ENCODE measurements around the gene ADGRA3. TPM values are rescaled to one million over a fixed set of nuclear protein-coding genes. Genes with fewer than 3 reads are reported as not detected.

Gene ADGRA3
- total RNA-seq, 1 experiment from 2014 or later = 40.5 TPM

DNA sequence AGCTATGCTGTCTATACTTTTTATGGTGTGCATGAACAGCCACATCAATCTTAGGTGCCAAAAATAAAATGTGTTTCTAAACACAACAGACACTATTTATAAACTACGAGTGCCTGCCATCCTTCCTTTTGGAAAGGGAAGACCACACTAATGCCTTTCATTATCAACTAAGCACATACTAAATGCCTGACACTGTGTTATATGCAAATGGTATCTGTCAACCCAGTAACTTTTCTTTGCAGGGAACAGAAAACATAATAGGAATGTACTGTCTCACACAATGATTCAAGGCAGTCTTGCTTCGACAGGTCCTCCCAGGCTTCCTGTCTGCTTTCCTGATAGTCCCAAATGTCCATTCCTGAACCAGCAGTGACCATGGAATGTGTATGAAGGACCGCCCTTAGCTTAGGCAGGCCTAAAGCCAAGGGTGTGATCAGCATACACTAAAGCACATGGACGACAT lies 43.8 kb downstream of the ADGRA3 start:
- peaks cover 26% of the 10 kb centered on the region for H3K36me3 Mint-ChIP-seq
- H3K9me3 Mint-ChIP-seq = no peaks in the 10 kb centered on the region
- no peak for DNase-seq (ENCODE audit: low spot score)
- POLR2A ChIA-PET = interaction anchor here (0.6 kb wide), 1 partner anchor 55 kb away, joined by 4 read pairs; no protein-coding TSS in a partner anchor
- no peak for TF ChIP-seq NFATC4 (CRISPR knock-in tag; IDR thresholded peaks at IDR 0.05)
- TF ChIP-seq NR3C1 (CRISPR knock-in tag; conservative IDR thresholded peaks at IDR 0.05; ENCODE audit: low read depth) = no peak
- no peak for TF ChIP-seq KAT7 (CRISPR knock-in tag; IDR thresholded peaks at IDR 0.05; ENCODE audit: borderline replicate concordance)
- TF ChIP-seq, protein P1, sequence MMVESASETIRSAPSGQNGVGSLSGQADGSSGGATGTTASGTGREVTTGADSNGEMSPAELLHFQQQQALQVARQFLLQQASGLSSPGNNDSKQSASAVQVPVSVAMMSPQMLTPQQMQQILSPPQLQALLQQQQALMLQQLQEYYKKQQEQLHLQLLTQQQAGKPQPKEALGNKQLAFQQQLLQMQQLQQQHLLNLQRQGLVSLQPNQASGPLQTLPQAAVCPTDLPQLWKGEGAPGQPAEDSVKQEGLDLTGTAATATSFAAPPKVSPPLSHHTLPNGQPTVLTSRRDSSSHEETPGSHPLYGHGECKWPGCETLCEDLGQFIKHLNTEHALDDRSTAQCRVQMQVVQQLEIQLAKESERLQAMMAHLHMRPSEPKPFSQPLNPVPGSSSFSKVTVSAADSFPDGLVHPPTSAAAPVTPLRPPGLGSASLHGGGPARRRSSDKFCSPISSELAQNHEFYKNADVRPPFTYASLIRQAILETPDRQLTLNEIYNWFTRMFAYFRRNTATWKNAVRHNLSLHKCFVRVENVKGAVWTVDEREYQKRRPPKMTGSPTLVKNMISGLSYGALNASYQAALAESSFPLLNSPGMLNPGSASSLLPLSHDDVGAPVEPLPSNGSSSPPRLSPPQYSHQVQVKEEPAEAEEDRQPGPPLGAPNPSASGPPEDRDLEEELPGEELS (CRISPR knock-in tag; IDR thresholded peaks at IDR 0.05) = no peak
- TF ChIP-seq, protein P2, sequence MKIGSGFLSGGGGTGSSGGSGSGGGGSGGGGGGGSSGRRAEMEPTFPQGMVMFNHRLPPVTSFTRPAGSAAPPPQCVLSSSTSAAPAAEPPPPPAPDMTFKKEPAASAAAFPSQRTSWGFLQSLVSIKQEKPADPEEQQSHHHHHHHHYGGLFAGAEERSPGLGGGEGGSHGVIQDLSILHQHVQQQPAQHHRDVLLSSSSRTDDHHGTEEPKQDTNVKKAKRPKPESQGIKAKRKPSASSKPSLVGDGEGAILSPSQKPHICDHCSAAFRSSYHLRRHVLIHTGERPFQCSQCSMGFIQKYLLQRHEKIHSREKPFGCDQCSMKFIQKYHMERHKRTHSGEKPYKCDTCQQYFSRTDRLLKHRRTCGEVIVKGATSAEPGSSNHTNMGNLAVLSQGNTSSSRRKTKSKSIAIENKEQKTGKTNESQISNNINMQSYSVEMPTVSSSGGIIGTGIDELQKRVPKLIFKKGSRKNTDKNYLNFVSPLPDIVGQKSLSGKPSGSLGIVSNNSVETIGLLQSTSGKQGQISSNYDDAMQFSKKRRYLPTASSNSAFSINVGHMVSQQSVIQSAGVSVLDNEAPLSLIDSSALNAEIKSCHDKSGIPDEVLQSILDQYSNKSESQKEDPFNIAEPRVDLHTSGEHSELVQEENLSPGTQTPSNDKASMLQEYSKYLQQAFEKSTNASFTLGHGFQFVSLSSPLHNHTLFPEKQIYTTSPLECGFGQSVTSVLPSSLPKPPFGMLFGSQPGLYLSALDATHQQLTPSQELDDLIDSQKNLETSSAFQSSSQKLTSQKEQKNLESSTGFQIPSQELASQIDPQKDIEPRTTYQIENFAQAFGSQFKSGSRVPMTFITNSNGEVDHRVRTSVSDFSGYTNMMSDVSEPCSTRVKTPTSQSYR (CRISPR knock-in tag; IDR thresholded peaks at IDR 0.05) = no peak
- TF ChIP-seq, protein P3, sequence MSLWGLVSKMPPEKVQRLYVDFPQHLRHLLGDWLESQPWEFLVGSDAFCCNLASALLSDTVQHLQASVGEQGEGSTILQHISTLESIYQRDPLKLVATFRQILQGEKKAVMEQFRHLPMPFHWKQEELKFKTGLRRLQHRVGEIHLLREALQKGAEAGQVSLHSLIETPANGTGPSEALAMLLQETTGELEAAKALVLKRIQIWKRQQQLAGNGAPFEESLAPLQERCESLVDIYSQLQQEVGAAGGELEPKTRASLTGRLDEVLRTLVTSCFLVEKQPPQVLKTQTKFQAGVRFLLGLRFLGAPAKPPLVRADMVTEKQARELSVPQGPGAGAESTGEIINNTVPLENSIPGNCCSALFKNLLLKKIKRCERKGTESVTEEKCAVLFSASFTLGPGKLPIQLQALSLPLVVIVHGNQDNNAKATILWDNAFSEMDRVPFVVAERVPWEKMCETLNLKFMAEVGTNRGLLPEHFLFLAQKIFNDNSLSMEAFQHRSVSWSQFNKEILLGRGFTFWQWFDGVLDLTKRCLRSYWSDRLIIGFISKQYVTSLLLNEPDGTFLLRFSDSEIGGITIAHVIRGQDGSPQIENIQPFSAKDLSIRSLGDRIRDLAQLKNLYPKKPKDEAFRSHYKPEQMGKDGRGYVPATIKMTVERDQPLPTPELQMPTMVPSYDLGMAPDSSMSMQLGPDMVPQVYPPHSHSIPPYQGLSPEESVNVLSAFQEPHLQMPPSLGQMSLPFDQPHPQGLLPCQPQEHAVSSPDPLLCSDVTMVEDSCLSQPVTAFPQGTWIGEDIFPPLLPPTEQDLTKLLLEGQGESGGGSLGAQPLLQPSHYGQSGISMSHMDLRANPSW (CRISPR knock-in tag; conservative IDR thresholded peaks at IDR 0.05; ENCODE audit: low read depth) = no peak
- no peak for TF ChIP-seq FOXP1 (CRISPR knock-in tag; IDR thresholded peaks at IDR 0.05; ENCODE audit: borderline replicate concordance)
- TF ChIP-seq, protein P4, sequence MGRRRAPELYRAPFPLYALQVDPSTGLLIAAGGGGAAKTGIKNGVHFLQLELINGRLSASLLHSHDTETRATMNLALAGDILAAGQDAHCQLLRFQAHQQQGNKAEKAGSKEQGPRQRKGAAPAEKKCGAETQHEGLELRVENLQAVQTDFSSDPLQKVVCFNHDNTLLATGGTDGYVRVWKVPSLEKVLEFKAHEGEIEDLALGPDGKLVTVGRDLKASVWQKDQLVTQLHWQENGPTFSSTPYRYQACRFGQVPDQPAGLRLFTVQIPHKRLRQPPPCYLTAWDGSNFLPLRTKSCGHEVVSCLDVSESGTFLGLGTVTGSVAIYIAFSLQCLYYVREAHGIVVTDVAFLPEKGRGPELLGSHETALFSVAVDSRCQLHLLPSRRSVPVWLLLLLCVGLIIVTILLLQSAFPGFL (CRISPR knock-in tag; IDR thresholded peaks at IDR 0.05; ENCODE audit: borderline replicate concordance) = no peak
- TF ChIP-seq OVOL2 (CRISPR knock-in tag; IDR thresholded peaks at IDR 0.05; ENCODE audit: borderline replicate concordance) = no peak
- no peaks in the 10 kb centered on the region for H3K27me3 Mint-ChIP-seq (ENCODE audit: low read depth)
- ATAC-seq = no peak
- H3K27ac Mint-ChIP-seq = no peak overlapping the region
- peaks cover 19% of the 10 kb centered on the region for H3K4me1 Mint-ChIP-seq
- CTCF ChIA-PET = no interaction called here
- H3K4me3 Mint-ChIP-seq = no peak overlapping the region

DNA sequence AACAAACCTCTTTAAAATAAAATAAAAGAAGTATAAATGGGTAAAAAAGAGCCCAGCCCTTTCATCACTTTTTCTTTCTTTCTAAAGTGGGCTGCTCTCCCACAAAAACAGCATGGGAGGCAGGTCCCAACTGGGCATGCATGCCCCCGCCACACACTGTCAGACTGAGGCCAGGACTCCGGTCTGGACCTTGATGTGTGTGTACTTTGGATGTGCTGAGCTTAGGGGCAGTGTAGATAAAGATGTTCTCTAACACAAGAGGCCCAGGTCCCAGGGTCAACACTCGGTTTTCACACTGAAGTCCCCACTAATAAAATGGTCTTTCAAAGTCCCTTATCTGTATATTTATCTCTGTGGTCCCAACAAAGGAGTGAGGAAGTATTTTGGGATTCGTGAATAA lies 44.4 kb downstream of the ADGRA3 start:
- H3K36me3 Mint-ChIP-seq = peaks cover 30% of the 10 kb centered on the region
- H3K4me1 Mint-ChIP-seq = peaks cover 19% of the 10 kb centered on the region
- DNase-seq (ENCODE audit: low spot score) (no peak), ATAC-seq (no peak)
- H3K9me3 Mint-ChIP-seq = no peaks in the 10 kb centered on the region
- CTCF ChIA-PET = no interaction called here
- no peak overlapping the region for H3K4me3 Mint-ChIP-seq
- H3K27me3 Mint-ChIP-seq (ENCODE audit: low read depth) = no peaks in the 10 kb centered on the region
- no peak overlapping the region for H3K27ac Mint-ChIP-seq
- POLR2A ChIA-PET = no interaction called here
- TF ChIP-seq, protein P5, sequence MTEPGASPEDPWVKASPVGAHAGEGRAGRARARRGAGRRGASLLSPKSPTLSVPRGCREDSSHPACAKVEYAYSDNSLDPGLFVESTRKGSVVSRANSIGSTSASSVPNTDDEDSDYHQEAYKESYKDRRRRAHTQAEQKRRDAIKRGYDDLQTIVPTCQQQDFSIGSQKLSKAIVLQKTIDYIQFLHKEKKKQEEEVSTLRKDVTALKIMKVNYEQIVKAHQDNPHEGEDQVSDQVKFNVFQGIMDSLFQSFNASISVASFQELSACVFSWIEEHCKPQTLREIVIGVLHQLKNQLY (CRISPR knock-in tag; IDR thresholded peaks at IDR 0.05) = no peak
- TF ChIP-seq SMAD3 (CRISPR knock-in tag; IDR thresholded peaks at IDR 0.05; ENCODE audit: borderline replicate concordance) (no peak), ZNF138 (CRISPR knock-in tag; conservative IDR thresholded peaks at IDR 0.05) (no peak), OVOL2 (CRISPR knock-in tag; IDR thresholded peaks at IDR 0.05; ENCODE audit: borderline replicate concordance) (no peak), ATF1 (CRISPR knock-in tag; IDR thresholded peaks at IDR 0.05) (no peak), MYBL2 (CRISPR knock-in tag; IDR thresholded peaks at IDR 0.05) (no peak), CBFB (CRISPR knock-in tag; IDR thresholded peaks at IDR 0.05; ENCODE audit: low read depth) (no peak), NFYB (CRISPR knock-in tag; conservative IDR thresholded peaks at IDR 0.05; ENCODE audit: low read depth) (no peak), GTF2I (CRISPR knock-in tag; conservative IDR thresholded peaks at IDR 0.05) (no peak), TEAD4 (CRISPR knock-in tag; IDR thresholded peaks at IDR 0.05) (no peak), NR1H2 (CRISPR knock-in tag; IDR thresholded peaks at IDR 0.05) (no peak), FOXP1 (CRISPR knock-in tag; IDR thresholded peaks at IDR 0.05; ENCODE audit: borderline replicate concordance) (no peak)
- TF ChIP-seq, protein P6, sequence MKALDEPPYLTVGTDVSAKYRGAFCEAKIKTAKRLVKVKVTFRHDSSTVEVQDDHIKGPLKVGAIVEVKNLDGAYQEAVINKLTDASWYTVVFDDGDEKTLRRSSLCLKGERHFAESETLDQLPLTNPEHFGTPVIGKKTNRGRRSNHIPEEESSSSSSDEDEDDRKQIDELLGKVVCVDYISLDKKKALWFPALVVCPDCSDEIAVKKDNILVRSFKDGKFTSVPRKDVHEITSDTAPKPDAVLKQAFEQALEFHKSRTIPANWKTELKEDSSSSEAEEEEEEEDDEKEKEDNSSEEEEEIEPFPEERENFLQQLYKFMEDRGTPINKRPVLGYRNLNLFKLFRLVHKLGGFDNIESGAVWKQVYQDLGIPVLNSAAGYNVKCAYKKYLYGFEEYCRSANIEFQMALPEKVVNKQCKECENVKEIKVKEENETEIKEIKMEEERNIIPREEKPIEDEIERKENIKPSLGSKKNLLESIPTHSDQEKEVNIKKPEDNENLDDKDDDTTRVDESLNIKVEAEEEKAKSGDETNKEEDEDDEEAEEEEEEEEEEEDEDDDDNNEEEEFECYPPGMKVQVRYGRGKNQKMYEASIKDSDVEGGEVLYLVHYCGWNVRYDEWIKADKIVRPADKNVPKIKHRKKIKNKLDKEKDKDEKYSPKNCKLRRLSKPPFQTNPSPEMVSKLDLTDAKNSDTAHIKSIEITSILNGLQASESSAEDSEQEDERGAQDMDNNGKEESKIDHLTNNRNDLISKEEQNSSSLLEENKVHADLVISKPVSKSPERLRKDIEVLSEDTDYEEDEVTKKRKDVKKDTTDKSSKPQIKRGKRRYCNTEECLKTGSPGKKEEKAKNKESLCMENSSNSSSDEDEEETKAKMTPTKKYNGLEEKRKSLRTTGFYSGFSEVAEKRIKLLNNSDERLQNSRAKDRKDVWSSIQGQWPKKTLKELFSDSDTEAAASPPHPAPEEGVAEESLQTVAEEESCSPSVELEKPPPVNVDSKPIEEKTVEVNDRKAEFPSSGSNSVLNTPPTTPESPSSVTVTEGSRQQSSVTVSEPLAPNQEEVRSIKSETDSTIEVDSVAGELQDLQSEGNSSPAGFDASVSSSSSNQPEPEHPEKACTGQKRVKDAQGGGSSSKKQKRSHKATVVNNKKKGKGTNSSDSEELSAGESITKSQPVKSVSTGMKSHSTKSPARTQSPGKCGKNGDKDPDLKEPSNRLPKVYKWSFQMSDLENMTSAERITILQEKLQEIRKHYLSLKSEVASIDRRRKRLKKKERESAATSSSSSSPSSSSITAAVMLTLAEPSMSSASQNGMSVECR (CRISPR knock-in tag; IDR thresholded peaks at IDR 0.05; ENCODE audit: borderline replicate concordance) = no peak
